ENCODE measurements around the gene TMED10.

GRCh38 chr14:75188086-75188485 is 11.7 kb upstream of the TMED10 start:
- TF ChIP-seq POLR2AphosphoS5 (IDR thresholded peaks at IDR 0.05; ENCODE audit: low read depth, low read length), result no peak
- no peak for TF ChIP-seq POLR2A (IDR thresholded peaks at IDR 0.05; ENCODE audit: low read depth, low read length)

All from GM12892 (cell line).